ENCODE data around the gene CTU2. TPM values are rescaled to one million over a fixed set of nuclear protein-coding genes. Genes with fewer than 3 reads are reported as not detected.
A peak's percentile ranks its signal among the peaks of the same experiment; 100 is the strongest.

CTU2 gene
- total RNA-seq, 1 donor from 2014 or later: 32.1 TPM

DNA sequence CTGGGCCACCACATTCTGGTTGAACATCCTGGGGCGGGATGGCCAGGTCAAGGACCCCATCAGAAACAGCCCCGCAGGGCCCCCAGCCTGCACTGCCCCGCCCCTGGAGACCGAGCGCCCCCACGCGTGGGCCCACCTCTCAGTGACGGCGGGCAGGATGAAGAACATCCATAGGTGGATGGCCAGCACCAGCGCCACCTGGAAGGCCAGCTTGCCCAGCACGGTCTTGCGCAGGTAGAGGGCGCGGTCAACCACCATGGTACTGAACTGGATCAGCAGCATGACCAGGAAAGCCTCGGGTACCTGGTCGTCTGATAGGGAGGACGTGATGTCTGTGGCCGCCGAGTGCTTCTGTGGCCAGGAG lies 13.6 kb downstream of the CTU2 start:
- no peak for TF ChIP-seq CTCF (conservative IDR thresholded peaks at IDR 0.05)
- H3K9me3 Mint-ChIP-seq: no peaks in the 10 kb centered on the region
- H3K4me3 Mint-ChIP-seq: no peak overlapping the region
- no peak for DNase-seq (ENCODE audit: low read depth, low spot score)
- H3K4me1 Mint-ChIP-seq: no peaks in the 10 kb centered on the region
- H3K27ac Mint-ChIP-seq (ENCODE audit: unreplicated experiment): peak overlapping the region; percentile 86
- H3K36me3 Mint-ChIP-seq (ENCODE audit: low read depth): peaks cover 2% of the 10 kb centered on the region
- H3K27me3 Mint-ChIP-seq (ENCODE audit: low read depth): no peaks in the 10 kb centered on the region

DNA sequence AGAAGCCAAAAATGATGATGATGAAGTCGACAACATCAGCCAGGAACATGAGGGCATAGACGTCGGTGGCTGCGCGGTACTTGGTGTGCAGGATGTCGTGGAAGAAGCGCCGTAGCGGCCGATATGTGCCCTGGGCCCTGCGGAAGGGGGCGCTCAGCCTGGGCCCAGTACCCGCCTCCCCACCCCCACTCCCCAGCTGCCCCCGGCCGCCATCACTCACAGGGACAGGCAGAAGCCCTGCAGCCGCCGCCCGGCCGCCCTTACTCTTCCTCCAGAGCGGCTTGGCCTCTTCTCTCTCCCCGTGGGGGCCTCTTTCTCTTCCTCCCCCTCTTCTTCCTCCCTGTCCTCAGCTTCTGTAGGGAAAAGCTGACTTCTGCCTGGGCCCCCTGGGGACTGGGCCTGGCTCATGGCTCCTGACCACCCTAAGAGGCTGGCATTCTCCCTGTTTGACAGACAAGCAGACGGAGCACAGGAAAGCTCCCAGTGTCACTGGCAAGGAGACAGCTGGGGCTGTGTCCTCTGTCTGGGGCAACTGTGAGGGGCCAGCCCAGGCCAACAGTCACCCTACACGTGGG lies 14.2 kb downstream of the CTU2 start:
- peaks cover 2% of the 10 kb centered on the region for H3K36me3 Mint-ChIP-seq (ENCODE audit: low read depth)
- H3K4me3 Mint-ChIP-seq: no peak overlapping the region
- DNase-seq (ENCODE audit: low read depth, low spot score): no peak
- no peaks in the 10 kb centered on the region for H3K4me1 Mint-ChIP-seq
- H3K27me3 Mint-ChIP-seq (ENCODE audit: low read depth): no peaks in the 10 kb centered on the region
- no peaks in the 10 kb centered on the region for H3K9me3 Mint-ChIP-seq
- no peak for TF ChIP-seq CTCF (conservative IDR thresholded peaks at IDR 0.05)
- H3K27ac Mint-ChIP-seq (ENCODE audit: unreplicated experiment): peak overlapping the region; percentile 86

DNA sequence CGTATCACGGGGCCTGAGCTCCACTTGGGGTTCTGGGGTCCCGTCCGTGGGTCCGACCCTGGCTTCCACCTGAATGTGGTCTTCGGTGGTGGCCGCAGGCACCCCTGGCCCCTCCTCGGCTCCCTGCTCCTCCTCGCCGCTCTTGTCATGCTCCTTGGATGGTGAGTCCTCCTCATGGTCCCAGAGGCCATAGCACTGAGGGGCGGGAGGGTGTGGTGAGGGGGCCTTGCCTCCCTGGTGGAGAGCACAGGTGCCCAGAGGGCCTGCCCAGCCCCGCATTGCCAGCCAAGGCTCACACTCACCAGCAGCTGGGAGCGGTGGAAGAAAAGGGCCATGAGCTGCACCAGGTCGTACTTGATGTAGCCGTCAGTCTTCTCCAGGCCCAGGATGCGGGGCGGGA lies 14.9 kb downstream of the CTU2 start:
- no peaks in the 10 kb centered on the region for H3K9me3 Mint-ChIP-seq
- peaks cover 2% of the 10 kb centered on the region for H3K36me3 Mint-ChIP-seq (ENCODE audit: low read depth)
- no peaks in the 10 kb centered on the region for H3K4me1 Mint-ChIP-seq
- no peak for DNase-seq (ENCODE audit: low read depth, low spot score)
- no peak overlapping the region for H3K27ac Mint-ChIP-seq (ENCODE audit: unreplicated experiment)
- TF ChIP-seq CTCF (conservative IDR thresholded peaks at IDR 0.05): no peak
- H3K27me3 Mint-ChIP-seq (ENCODE audit: low read depth): no peaks in the 10 kb centered on the region
- no peak overlapping the region for H3K4me3 Mint-ChIP-seq

DNA sequence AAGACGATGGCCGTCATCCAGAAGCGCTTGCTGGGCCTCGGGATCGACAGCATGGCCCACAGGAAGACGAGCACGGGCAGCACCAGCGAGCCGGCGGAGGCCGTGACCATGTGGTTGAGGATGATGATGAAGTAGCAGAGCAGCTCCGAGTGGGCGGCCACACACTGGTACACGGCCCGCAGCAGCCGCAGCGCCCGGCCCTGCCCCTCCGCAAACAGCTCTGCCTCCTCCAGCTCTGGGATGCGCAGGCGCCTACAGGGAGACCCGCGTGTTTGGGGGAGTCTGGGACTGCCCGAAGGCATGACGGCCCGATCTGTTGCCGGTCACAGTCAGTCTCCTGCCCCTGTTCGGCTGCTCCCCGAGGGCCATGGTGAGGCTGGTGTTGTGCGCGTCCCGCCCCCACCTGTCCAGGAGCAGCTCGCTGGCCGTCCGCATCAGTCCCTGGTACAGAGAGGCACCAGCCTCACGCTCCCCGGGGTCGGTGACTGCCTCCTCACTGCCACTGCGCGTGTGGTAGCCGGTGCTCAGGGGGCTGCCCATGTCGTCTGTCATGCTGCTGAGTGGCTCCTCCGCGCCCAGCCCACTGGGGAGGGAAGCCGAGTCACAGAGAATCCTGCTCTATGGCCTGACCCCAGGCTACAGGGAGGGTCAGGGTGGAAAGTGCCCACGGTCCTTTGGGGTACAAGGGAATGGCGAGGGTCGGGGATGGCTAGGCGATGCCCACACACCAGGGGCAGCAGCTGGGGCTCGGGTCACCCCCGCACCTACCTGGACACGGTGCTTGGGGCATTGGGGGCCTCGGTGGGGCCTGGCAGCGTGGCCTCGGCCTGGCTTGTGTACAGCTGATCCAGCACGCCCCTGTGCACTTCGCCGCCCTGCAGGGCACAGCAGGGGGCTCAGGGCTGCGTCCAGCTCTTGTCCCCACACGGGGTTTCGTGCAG lies 15.8 kb downstream of the CTU2 start:
- H3K36me3 Mint-ChIP-seq (ENCODE audit: low read depth): peaks cover 2% of the 10 kb centered on the region
- TF ChIP-seq CTCF (conservative IDR thresholded peaks at IDR 0.05): no peak
- no peaks in the 10 kb centered on the region for H3K27me3 Mint-ChIP-seq (ENCODE audit: low read depth)
- no peak overlapping the region for H3K4me3 Mint-ChIP-seq
- no peaks in the 10 kb centered on the region for H3K9me3 Mint-ChIP-seq
- no peak for DNase-seq (ENCODE audit: low read depth, low spot score)
- H3K27ac Mint-ChIP-seq (ENCODE audit: unreplicated experiment): no peak overlapping the region
- H3K4me1 Mint-ChIP-seq: no peaks in the 10 kb centered on the region

- DNase-seq (ENCODE audit: low read depth, low spot score): no peak
- no peaks in the 10 kb centered on the region for H3K36me3 Mint-ChIP-seq (ENCODE audit: low read depth)
- H3K27me3 Mint-ChIP-seq (ENCODE audit: low read depth): no peaks in the 10 kb centered on the region
- H3K4me3 Mint-ChIP-seq: no peak overlapping the region
- no peaks in the 10 kb centered on the region for H3K4me1 Mint-ChIP-seq
- no peak overlapping the region for H3K27ac Mint-ChIP-seq (ENCODE audit: unreplicated experiment)
- TF ChIP-seq CTCF (conservative IDR thresholded peaks at IDR 0.05): no peak
- no peaks in the 10 kb centered on the region for H3K9me3 Mint-ChIP-seq
These were observed 16.6 kb downstream of the CTU2 start for GRCh38 chr16:88722784-88723506.
